Uterus (tissue), 4 donors: Measurements from ENCODE around the gene SH3PXD2A. TPM values are rescaled to one million over a fixed set of nuclear protein-coding genes. Genes with fewer than 3 reads are reported as not detected.

Experiments used
- DNase-seq, 2 donors: peaks; one replicate each; pipeline ENCODE4 v3.0.0-alpha.2; 2019 to 2020
- H3K27ac ChIP-seq, 2 donors: fragments of 200-600 bp; sonication (generic); 1 replicate in 1 of 2; 2 replicates in 1 of 2; pipeline ENCODE4 v1.5.1; 2016 to 2018
- H3K27me3 ChIP-seq, 2 donors: fragments of 200-600 bp; sonication (generic); one replicate each; pipeline ENCODE4 v1.5.1; 2018 to 2019; ENCODE audit warnings: control low read depth in 1 of 2
- H3K36me3 ChIP-seq, 2 donors: fragments of 200-600 bp; sonication (generic); one replicate each; pipeline ENCODE4 v1.5.1; 2019; ENCODE audit warnings: control low read depth in 1 of 2
- H3K4me1 ChIP-seq, 2 donors: fragments of 200-600 bp; sonication (generic); one replicate each; pipeline ENCODE4 v1.5.1; 2018 to 2019; ENCODE audit warnings: control low read depth in 1 of 2
- H3K4me3 ChIP-seq, 2 donors: fragments of 200-600 bp; sonication (generic); 1 replicate in 1 of 2; 2 replicates in 1 of 2; pipeline ENCODE4 v1.5.1; 2018 to 2019; ENCODE audit warnings: mild to moderate bottlenecking in 1 of 2
- H3K9me3 ChIP-seq, 2 donors: fragments of 200-600 bp; sonication (generic); one replicate each; pipeline ENCODE4 v1.5.1; 2019; ENCODE audit warnings: control low read depth in 1 of 2
- CTCF ChIP-seq, 4 experiments: fragments of 200-600 bp in 2 of 4; fragments of 450-650 bp in 2 of 4; sonication (generic) in 2 of 4; IDR thresholded peaks; one replicate each; pipeline ENCODE4 v1.5.1; 2016 to 2019; ENCODE audit warnings: antibody characterized with exemption in 4 of 4, mild to moderate bottlenecking in 2 of 4, moderate library complexity in 1 of 4
- POLR2A ChIP-seq, 2 donors: fragments of 450-650 bp; IDR thresholded peaks; one replicate each; pipeline ENCODE4 v1.6.1; 2016; ENCODE audit warnings: antibody characterized with exemption in 2 of 2, mild to moderate bottlenecking in 1 of 2, moderate library complexity in 1 of 2
- intact Hi-C: fragments of 100-400 bp; cut with DNase I; formaldehyde crosslinking; loops from one replicate; pipeline ENCODE4 v1.15.1; 2023; ENCODE audit warnings: low total_unique reads
- total RNA-seq, 4 donors: library from RNA; depleted of rRNA in 3 of 4; stranded (reverse); fragments of >200 nt in 3 of 4; gene quantifications; one replicate each; pipeline versions ENCODE4 v1.1.0 to v1.2.4, GENCODE V29; 2014 to 2023
- donor health status: DM: yes; HTN: yes; CAD: no.

Gene SH3PXD2A
- total RNA-seq, 4 donors from 2014 or later, result 12.6 to 117 (median 46.6) TPM

DNA sequence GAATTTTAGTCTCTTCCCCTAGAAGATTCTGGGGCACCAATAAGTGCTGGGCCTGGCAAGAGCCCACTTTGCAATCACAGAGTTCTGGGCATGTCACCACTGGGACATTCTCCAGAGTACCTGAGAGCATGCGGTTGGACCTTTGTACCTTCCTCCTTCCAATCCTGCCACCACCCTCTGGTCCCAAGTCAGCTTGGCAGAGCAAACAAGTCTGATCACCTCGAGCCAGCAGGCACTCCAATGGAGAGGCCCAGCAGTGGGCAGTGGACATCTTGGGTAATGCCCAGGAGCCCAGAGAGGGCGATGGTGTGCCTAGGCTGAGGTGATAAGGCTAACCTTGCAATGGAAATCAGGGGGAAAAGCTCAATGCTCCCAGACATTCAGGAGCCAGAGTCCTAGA, 43.4 kb downstream of the SH3PXD2A start:
- H3K9me3 ChIP-seq, result no peaks in the 10 kb centered on the region
- no peaks in the 10 kb centered on the region for H3K36me3 ChIP-seq
- TF ChIP-seq CTCF (IDR thresholded peaks at IDR 0.05) (no peak), POLR2A (IDR thresholded peaks at IDR 0.05) (no peak)
- H3K4me1 ChIP-seq, result no peaks in the 10 kb centered on the region
- no peaks in the 10 kb centered on the region for H3K27me3 ChIP-seq
- DNase-seq, result no peak
- intact Hi-C loops, result no loop called here
- no peak overlapping the region for H3K27ac ChIP-seq
- H3K4me3 ChIP-seq, result no peak overlapping the region

GRCh38 chr10:103811463-103811862, 43.9 kb downstream of the SH3PXD2A start:
- TF ChIP-seq POLR2A (IDR thresholded peaks at IDR 0.05) (no peak), CTCF (IDR thresholded peaks at IDR 0.05) (no peak)
- no peaks in the 10 kb centered on the region for H3K27me3 ChIP-seq
- no peaks in the 10 kb centered on the region for H3K4me1 ChIP-seq
- no peak for DNase-seq
- no peak overlapping the region for H3K27ac ChIP-seq
- intact Hi-C loops, result no loop called here
- no peaks in the 10 kb centered on the region for H3K9me3 ChIP-seq
- H3K36me3 ChIP-seq, result no peaks in the 10 kb centered on the region
- no peak overlapping the region for H3K4me3 ChIP-seq

- TF ChIP-seq POLR2A (IDR thresholded peaks at IDR 0.05), result no peak
- TF ChIP-seq CTCF (IDR thresholded peaks at IDR 0.05), result no peak
- intact Hi-C loops, result no loop called here
These were observed 46.6 kb downstream of the SH3PXD2A start for GRCh38 chr10:103808780-103809179.

GRCh38 chr10:103807996-103808395, 47.4 kb downstream of the SH3PXD2A start:
- intact Hi-C loops, result no loop called here
- Histone ChIP-seq H3K9me3 (no peaks in the 10 kb centered on the region), H3K4me1 (no peaks in the 10 kb centered on the region), H3K27ac (no peak overlapping the region), H3K27me3 (no peaks in the 10 kb centered on the region), H3K4me3 (no peak overlapping the region), H3K36me3 (no peaks in the 10 kb centered on the region)
- no peak for DNase-seq
- TF ChIP-seq POLR2A (IDR thresholded peaks at IDR 0.05), result no peak
- no peak for TF ChIP-seq CTCF (IDR thresholded peaks at IDR 0.05)

More at GRCh38 chr10:103808780-103809179, 46.6 kb downstream of the SH3PXD2A start:
- DNase-seq, result no peak
- no peaks in the 10 kb centered on the region for H3K36me3 ChIP-seq
- no peak overlapping the region for H3K4me3 ChIP-seq
- no peak overlapping the region for H3K27ac ChIP-seq
- no peaks in the 10 kb centered on the region for H3K9me3 ChIP-seq
- H3K27me3 ChIP-seq, result no peaks in the 10 kb centered on the region
- H3K4me1 ChIP-seq, result no peaks in the 10 kb centered on the region

GRCh38 chr10:103806395-103807187, 48.8 kb downstream of the SH3PXD2A start:
- no peaks in the 10 kb centered on the region for H3K27me3 ChIP-seq
- no peak overlapping the region for H3K4me3 ChIP-seq
- TF ChIP-seq POLR2A (IDR thresholded peaks at IDR 0.05), result no peak
- intact Hi-C loops, result no loop called here
- H3K9me3 ChIP-seq, result no peaks in the 10 kb centered on the region
- no peak for DNase-seq
- H3K27ac ChIP-seq, result no peak overlapping the region
- no peaks in the 10 kb centered on the region for H3K36me3 ChIP-seq
- H3K4me1 ChIP-seq, result no peaks in the 10 kb centered on the region
